ENCODE results near the gene ACOT11. TPM values are rescaled to one million over a fixed set of nuclear protein-coding genes. Genes with fewer than 3 reads are reported as not detected.
A peak's percentile ranks its signal among the peaks of the same experiment; 100 is the strongest.

The ACOT11 gene
- total and polyA plus RNA-seq, 3 experiments from 2014 or later: 0.09 to 0.58 (median 0.37) TPM

DNA sequence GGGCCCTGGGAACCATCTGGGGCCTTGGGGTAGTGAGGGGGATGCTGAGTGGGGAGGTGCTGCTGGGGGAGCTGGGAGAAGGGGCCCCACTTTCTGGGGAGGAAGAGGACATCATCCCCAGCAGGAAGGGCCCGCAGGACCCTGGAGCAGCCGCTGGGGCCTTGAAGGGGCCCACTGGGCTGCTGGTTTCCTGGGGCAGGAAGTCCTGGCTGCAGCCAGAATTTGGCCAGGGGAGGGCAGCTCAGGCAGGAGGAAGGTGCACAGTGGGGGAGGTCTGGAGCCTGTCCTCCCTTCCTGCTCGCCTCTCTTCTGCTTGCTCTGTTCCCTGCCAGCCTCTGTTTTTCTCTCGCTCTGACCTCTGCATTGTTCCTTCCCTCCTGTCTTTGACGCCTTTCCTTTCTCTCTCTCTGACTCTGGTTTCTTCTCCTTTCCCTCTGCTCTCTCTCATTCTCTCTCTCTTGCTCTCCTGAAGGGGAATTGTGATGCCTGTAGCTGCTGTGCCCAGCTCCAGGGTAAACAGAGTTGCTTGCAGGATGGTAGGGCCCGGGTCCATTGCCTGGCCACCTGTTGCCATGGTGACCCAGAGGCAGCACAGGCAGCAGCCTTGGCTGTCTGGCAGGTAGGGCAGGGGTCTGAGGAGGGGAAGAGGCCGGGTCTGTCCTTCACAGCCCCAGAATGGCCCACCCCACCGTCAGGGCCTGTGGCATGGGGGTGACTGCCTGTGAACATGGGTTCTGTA, 23.9 kb downstream of the ACOT11 start:
- Histone ChIP-seq H3K36me3 (ENCODE audit: insufficient read depth, low read length) (no peaks in the 10 kb centered on the region), H3K9me3 (ENCODE audit: low read length) (no peaks in the 10 kb centered on the region), H3K4me3 (ENCODE audit: low read length) (no peak overlapping the region), H3K27ac (ENCODE audit: low read depth, low read length) (no peak overlapping the region), H3K4me1 (ENCODE audit: insufficient read depth, low read length) (no peaks in the 10 kb centered on the region), H3K27me3 (ENCODE audit: insufficient read depth, low read length, poor library complexity, severe bottlenecking) (no peaks in the 10 kb centered on the region)
- ChIA-PET POLR2A (interaction anchor here (0.5 kb wide), 1 partner anchor 522 kb away, joined by 3 read pairs; no protein-coding TSS in a partner anchor), CTCF (interaction anchor here (1.8 to 2.2 kb wide), 2 partner anchors 9 to 230 kb away, joined by 3 to 4 read pairs; no protein-coding TSS in a partner anchor)
- H3K4me3 Mint-ChIP-seq: no peak overlapping the region
- peaks cover 3 to 8% of the 10 kb centered on the region in 2 donors for H3K27me3 Mint-ChIP-seq
- H3K9me3 Mint-ChIP-seq: peaks cover 0 to 4% (median 0%) of the 10 kb centered on the region in 5 donors
- no peaks in the 10 kb centered on the region for H3K4me1 Mint-ChIP-seq
- no peaks in the 10 kb centered on the region for H3K36me3 Mint-ChIP-seq
- no peak for DNase-seq
- H3K27ac Mint-ChIP-seq: peak overlapping the region in 3 of 8 donors; percentile 2 to 60 (median 25)

DNA sequence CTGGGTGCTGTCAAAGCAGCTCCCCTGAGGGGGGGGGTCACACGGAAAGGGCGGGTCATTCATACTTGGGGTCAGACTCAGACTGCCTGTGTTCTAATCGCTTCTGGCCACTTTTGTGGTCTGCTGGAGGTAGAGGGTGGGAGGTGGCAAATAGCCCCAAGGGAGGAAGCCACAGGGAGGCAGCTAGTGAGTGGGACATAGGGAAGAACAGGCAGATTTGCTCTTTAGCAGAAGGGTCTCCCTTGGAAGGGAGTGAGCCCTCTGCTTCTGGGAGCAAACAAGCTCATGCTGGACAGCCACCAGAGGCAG, 24.5 kb downstream of the ACOT11 start:
- CTCF ChIA-PET: interaction anchor here (1.8 to 2.2 kb wide), 2 partner anchors 9 to 229 kb away, joined by 3 to 4 read pairs; no protein-coding TSS in a partner anchor
- POLR2A ChIA-PET: interaction anchor here (0.5 kb wide), 1 partner anchor 523 kb away, joined by 3 read pairs; no protein-coding TSS in a partner anchor
- no peaks in the 10 kb centered on the region for H3K36me3 ChIP-seq (ENCODE audit: insufficient read depth, low read length)
- Mint-ChIP-seq H3K4me3 (no peak overlapping the region), H3K4me1 (no peaks in the 10 kb centered on the region), H3K27me3 (peaks cover 3 to 8% of the 10 kb centered on the region in 2 donors), H3K27ac (peak overlapping the region in 1 of 8 donors; percentile 35), H3K9me3 (peaks cover 0 to 4% (median 0%) of the 10 kb centered on the region in 5 donors), H3K36me3 (no peaks in the 10 kb centered on the region)
- no peaks in the 10 kb centered on the region for H3K9me3 ChIP-seq (ENCODE audit: low read length)
- no peak for DNase-seq
- no peak overlapping the region for H3K27ac ChIP-seq (ENCODE audit: low read depth, low read length)
- H3K27me3 ChIP-seq (ENCODE audit: insufficient read depth, low read length, poor library complexity, severe bottlenecking): no peaks in the 10 kb centered on the region
- H3K4me1 ChIP-seq (ENCODE audit: insufficient read depth, low read length): no peaks in the 10 kb centered on the region
- no peak overlapping the region for H3K4me3 ChIP-seq (ENCODE audit: low read length)

DNA sequence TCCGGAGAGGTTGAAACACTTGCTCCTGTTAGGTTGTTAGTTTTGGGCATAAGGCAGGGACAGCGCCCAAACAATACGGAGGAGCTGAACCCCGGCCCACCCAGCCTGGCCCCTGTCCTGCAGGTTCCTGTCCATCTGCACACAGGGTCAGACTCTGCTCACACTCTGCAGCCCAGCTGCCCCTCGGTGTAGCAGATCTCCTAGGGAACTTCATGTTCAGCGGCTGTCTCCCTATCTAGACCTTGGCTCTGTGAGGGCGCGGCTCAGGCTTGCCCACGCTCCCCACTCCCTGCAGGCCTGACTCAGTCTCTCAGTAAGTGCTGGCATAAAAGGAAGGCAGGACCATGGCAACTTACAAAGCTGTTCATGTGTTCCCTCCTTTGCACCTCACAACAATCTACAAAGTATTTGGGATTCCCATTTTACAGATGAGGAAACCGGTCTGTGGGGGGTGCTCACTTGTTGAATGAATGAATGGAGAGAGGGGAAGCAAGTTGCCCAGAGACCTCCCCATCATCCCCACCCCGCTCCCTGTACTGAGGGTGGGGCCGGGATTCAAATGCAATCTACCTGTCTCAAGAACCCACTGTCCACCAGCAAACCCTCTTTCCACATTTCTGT, 26.2 kb downstream of the ACOT11 start:
- H3K27ac ChIP-seq (ENCODE audit: low read depth, low read length): no peak overlapping the region
- POLR2A ChIA-PET: no interaction called here
- Mint-ChIP-seq H3K27me3 (peaks cover 4 to 8% of the 10 kb centered on the region in 2 donors), H3K4me1 (no peaks in the 10 kb centered on the region), H3K9me3 (peaks cover 0 to 5% (median 0%) of the 10 kb centered on the region in 5 donors), H3K27ac (no peak overlapping the region), H3K4me3 (no peak overlapping the region), H3K36me3 (no peaks in the 10 kb centered on the region)
- no peaks in the 10 kb centered on the region for H3K27me3 ChIP-seq (ENCODE audit: insufficient read depth, low read length, poor library complexity, severe bottlenecking)
- CTCF ChIA-PET: no interaction called here
- no peaks in the 10 kb centered on the region for H3K4me1 ChIP-seq (ENCODE audit: insufficient read depth, low read length)
- no peak for DNase-seq
- no peaks in the 10 kb centered on the region for H3K36me3 ChIP-seq (ENCODE audit: insufficient read depth, low read length)
- H3K9me3 ChIP-seq (ENCODE audit: low read length): no peaks in the 10 kb centered on the region
- no peak overlapping the region for H3K4me3 ChIP-seq (ENCODE audit: low read length)

DNA sequence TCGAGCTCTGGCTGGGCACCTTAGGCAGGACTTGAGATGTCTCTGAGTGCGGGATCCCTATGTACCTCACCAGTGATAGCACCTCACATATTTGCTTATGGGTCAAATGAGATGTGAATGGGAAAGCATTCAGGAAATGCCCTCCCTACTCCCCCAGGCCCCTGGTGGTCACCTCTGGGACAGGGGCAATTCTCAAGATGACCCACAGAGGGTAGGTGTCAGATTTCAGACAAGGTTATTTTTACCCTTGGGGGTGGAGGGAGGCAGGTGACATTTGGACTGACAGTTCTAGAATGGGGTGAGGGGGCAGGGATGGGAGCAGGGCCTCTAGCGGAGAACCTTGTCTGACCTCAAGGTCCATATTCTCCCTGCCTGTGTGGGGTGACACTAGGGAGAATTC, 27.1 kb downstream of the ACOT11 start:
- no peak for DNase-seq
- Mint-ChIP-seq H3K4me3 (no peak overlapping the region), H3K27me3 (peaks cover 4 to 8% of the 10 kb centered on the region in 2 donors), H3K27ac (no peak overlapping the region), H3K4me1 (no peaks in the 10 kb centered on the region), H3K9me3 (peaks cover 0 to 3% (median 0%) of the 10 kb centered on the region in 5 donors), H3K36me3 (no peaks in the 10 kb centered on the region)
- ChIA-PET POLR2A (no interaction called here), CTCF (no interaction called here)
- Histone ChIP-seq H3K9me3 (ENCODE audit: low read length) (no peaks in the 10 kb centered on the region), H3K4me1 (ENCODE audit: insufficient read depth, low read length) (no peaks in the 10 kb centered on the region), H3K36me3 (ENCODE audit: insufficient read depth, low read length) (no peaks in the 10 kb centered on the region), H3K27me3 (ENCODE audit: insufficient read depth, low read length, poor library complexity, severe bottlenecking) (no peaks in the 10 kb centered on the region), H3K4me3 (ENCODE audit: low read length) (no peak overlapping the region), H3K27ac (ENCODE audit: low read depth, low read length) (no peak overlapping the region)

DNA sequence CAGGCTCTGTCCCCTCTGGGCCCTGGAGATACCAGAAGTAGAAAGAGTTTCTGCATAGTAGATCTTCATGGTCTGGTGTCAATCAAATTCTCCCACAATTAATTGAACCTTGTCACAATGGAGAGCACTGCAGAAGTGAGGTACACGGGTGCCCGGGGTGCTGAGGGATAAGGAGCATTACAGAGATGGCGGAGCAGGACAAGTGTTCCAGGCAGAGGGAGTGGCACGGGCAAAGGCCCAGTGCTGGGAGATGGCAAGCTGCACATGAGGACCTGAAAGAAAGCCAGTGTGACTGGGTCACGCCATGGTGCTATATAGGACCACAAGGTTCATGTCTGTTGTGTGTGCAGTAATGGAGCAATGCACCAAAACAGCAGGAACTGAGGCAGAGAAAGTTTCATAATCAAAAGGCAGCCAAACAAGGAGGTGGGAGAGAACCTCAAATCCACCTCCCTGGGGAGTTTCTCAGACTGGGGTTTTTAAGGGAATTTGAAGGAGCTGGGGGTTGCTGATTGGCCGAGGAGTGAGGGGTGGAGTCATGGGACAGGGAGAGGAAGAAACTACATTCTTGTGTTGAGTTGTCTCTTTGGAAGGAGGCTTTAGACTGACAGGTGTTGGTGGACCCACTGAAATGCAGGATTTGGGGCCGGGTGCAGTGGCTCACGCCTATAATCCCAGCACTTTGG, 27.7 kb downstream of the ACOT11 start:
- no peaks in the 10 kb centered on the region for H3K4me1 Mint-ChIP-seq
- Histone ChIP-seq H3K27me3 (ENCODE audit: insufficient read depth, low read length, poor library complexity, severe bottlenecking) (no peaks in the 10 kb centered on the region), H3K36me3 (ENCODE audit: insufficient read depth, low read length) (no peaks in the 10 kb centered on the region), H3K4me1 (ENCODE audit: insufficient read depth, low read length) (no peaks in the 10 kb centered on the region), H3K27ac (ENCODE audit: low read depth, low read length) (no peak overlapping the region), H3K9me3 (ENCODE audit: low read length) (no peaks in the 10 kb centered on the region), H3K4me3 (ENCODE audit: low read length) (no peak overlapping the region)
- DNase-seq: no peak
- ChIA-PET CTCF (no interaction called here), POLR2A (no interaction called here)
- H3K27ac Mint-ChIP-seq: no peak overlapping the region
- peaks cover 0 to 3% (median 0%) of the 10 kb centered on the region in 5 donors for H3K9me3 Mint-ChIP-seq
- H3K36me3 Mint-ChIP-seq: no peaks in the 10 kb centered on the region
- H3K4me3 Mint-ChIP-seq: no peak overlapping the region
- H3K27me3 Mint-ChIP-seq: peaks cover 4 to 8% of the 10 kb centered on the region in 2 donors

DNA sequence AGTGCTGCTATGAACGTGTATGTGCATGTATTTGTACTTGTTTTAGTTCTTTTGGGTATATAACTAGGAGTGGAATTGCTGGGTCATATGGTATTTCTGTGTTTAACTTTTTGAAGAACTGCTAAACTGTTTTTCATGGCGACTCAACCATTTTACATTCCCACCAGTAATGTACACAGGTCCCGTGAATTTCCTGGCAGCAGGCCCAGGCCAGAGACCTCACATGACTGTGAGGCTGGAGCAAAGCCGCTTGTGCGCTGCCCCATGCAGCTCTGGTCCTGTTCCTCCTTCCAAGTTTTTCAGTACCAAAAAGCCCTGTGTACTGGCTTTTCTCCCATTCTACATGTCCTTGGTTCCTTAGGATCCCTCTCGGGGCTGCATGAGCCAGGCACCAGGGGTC, 29.6 kb downstream of the ACOT11 start:
- POLR2A ChIA-PET: no interaction called here
- Mint-ChIP-seq H3K4me3 (no peak overlapping the region), H3K4me1 (no peaks in the 10 kb centered on the region), H3K27me3 (peaks cover 7 to 8% of the 10 kb centered on the region in 2 donors), H3K9me3 (peaks cover 0 to 3% (median 0%) of the 10 kb centered on the region in 5 donors), H3K27ac (no peak overlapping the region), H3K36me3 (no peaks in the 10 kb centered on the region)
- no peaks in the 10 kb centered on the region for H3K27me3 ChIP-seq (ENCODE audit: insufficient read depth, low read length, poor library complexity, severe bottlenecking)
- H3K4me3 ChIP-seq (ENCODE audit: low read length): no peak overlapping the region
- no peaks in the 10 kb centered on the region for H3K36me3 ChIP-seq (ENCODE audit: insufficient read depth, low read length)
- no peak for DNase-seq
- H3K9me3 ChIP-seq (ENCODE audit: low read length): no peaks in the 10 kb centered on the region
- H3K4me1 ChIP-seq (ENCODE audit: insufficient read depth, low read length): no peaks in the 10 kb centered on the region
- no peak overlapping the region for H3K27ac ChIP-seq (ENCODE audit: low read depth, low read length)
- CTCF ChIA-PET: no interaction called here

DNA sequence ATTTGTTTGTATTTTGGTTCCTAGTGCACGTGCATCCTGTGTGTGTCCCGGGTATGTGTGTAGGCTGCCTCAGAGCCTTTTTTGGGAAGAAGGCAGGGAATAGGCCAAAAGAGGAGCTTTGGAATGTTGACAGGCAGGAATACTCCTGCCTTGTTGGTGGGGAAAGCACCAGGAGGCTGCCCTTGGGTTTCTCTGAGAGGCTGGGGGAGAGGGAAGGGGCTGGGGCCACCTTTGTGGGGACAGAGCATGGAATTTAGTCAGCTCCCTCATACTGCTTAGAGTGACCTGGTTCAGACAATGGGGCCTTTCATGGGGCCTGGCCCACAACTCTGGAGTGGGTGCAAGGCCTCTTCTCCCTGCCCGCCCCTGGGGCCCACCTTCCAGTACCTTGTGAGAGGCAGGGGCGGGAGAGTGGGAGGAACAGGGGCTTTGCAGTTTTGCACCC, 31.3 kb downstream of the ACOT11 start:
- Mint-ChIP-seq H3K36me3 (no peaks in the 10 kb centered on the region), H3K9me3 (peaks cover 0 to 3% (median 0%) of the 10 kb centered on the region in 5 donors)
- CTCF ChIA-PET: no interaction called here

More for the DNA sequence above, 31.3 kb downstream of the ACOT11 start:
- Histone ChIP-seq H3K4me1 (ENCODE audit: insufficient read depth, low read length) (no peaks in the 10 kb centered on the region), H3K4me3 (ENCODE audit: low read length) (no peak overlapping the region), H3K36me3 (ENCODE audit: insufficient read depth, low read length) (no peaks in the 10 kb centered on the region), H3K9me3 (ENCODE audit: low read length) (no peaks in the 10 kb centered on the region), H3K27ac (ENCODE audit: low read depth, low read length) (no peak overlapping the region), H3K27me3 (ENCODE audit: insufficient read depth, low read length, poor library complexity, severe bottlenecking) (no peaks in the 10 kb centered on the region)
- no peak overlapping the region for H3K4me3 Mint-ChIP-seq
- H3K4me1 Mint-ChIP-seq: no peaks in the 10 kb centered on the region
- no peak for DNase-seq
- POLR2A ChIA-PET: no interaction called here
- peak overlapping the region in 1 of 8 donors; percentile 17 for H3K27ac Mint-ChIP-seq
- peaks cover 5 to 7% of the 10 kb centered on the region in 2 donors for H3K27me3 Mint-ChIP-seq
